Activated T-helper 1 cell treated with Interleukin-2 at 50 U/mL for 16 hours (primary cell): ENCODE data around the gene INSC.

Experiments used
- DNase-seq: peaks from one replicate; pipeline ENCODE4 v3.0.0-alpha.2; 2020; ENCODE audit warnings: low read depth

The INSC gene

DNA sequence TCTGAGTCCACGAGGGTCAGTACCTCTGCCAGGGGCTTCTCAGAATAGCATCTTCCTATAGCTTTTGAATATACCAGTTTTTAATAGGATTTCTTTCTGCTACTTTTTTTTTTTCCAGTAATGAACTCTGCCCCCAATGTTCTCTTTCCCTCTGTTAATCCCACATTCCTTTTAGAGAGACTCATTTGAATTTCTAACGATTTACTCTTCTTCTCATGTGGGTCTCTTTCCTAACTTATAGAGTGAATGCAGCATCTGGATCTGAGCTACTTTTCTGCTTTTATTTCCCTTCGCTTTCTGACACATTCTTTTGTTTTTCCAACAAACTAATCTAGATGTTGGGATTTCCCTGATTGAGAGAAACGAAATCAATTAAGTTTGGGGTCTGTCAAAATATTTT lies 71.4 kb downstream of the INSC start:
- DNase-seq, result no peak

DNA sequence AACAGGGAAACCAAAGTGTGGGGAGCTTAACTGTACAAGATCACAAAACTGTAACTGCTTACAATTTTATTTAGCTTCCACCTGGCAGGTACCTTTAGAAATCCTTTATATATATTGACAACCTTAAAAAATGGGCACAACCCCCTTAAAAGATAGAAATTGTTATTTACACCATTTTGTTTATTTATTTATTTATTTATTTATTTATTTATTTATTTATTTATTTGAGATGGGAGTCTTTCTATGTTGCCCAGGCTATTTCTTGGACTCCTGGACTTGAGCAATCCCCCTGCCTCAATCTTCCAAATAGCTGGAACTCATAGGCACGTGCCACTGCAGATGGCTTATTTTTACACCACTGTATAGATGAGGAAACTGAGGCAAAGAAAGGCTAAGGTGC lies 74.5 kb downstream of the INSC start:
- no peak for DNase-seq

GRCh38 chr11:15189641-15190365 lies 75.1 kb downstream of the INSC start:
- no peak for DNase-seq

GRCh38 chr11:15190611-15191010 lies 75.9 kb downstream of the INSC start:
- DNase-seq, result no peak

DNA sequence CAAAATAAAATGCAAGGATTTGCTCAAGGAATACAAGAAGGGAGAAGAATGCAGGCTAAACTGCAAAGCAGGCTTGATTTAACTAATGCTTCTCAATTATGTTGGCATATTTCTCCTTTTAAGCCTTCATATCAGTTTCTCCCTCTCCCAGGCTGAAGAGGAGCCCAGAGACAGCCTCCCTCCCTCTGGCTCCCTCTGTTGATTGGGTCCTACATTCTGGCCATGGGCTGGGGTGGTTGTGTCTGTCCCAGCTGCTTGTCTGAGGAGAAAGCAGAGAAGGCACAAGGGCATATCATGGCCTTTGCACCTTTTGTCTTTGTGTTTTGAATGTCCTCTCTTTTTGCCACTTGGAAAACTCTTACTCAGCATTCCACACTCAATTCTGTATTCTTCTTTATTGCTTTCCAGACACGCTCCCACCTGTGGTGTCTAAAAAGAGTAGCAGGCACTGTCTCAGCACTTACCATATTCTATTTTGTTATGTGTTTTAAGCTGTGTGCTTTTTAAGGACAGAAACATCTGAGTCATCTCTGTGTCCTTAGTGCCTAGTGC lies 77.4 kb downstream of the INSC start:
- no peak for DNase-seq

DNA sequence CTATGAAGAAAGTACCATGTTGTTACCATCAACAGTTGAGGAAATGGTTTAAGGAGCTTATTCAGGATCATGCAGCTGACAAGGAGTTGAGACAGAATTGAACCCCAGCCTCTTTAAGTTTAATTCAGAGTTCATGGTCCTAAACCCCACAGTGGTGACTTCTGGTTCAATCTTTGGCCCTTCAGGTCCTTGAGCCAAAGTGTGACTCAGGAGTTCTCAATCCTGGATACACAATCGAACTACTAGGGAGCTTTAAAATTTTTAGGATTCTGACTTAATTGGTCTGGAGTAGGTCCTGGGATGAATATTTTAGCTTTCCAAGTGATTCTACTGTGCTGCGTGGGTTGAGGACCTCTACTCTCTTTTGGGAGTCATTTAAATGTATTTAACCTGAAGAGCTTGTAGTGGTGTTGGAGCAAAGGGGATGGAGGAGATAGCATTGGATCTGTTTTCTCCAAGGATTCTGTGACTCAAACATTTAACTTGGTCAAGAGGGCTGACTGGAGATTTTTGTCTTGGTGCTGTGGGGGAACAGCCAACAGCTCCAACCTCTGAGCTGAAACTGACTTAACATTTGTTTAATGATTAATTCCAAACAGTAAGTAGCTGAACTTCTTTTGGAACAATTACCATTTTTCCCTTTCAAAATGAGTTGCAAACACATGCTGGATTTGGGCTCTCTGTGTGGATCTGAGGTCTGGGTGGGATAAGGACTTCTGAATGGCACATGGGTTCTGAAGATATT lies 80.1 kb downstream of the INSC start:
- DNase-seq, result no peak

DNA sequence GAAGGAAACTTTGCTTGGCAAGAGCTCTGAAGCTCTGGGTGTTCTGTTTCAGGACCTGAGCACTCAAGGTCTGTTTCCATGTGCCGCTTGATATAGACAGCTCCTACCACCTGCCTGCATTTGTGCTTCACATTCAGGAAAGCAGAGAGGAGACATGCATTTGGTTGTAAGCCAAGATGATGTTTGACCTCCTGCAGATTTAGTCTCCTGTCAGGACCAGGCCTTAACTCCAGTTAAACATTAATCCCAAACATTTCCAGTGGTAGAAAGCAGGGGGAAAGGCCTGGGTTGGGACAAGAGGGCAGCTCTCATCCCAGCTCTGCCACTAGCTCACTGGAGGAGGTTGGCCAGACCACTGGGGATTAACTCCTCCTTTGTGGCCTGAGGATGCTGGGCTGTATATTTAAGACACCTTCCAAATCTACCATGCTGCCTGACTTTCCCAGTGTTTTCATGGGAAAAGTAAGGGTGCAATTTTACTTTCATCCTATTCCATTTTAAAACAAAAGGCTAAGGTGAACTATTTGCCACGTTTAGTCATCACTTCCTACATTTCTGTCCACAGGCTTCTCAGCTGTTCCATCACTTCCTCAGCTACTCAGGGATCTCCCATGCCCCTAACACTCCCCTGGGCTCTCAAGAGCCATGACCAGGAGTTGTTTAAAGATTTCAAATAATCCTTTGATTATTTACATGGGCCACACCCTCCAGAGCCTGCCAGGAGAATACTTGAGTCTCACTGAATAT lies 80.9 kb downstream of the INSC start:
- no peak for DNase-seq

- no peak for DNase-seq
Measured at GRCh38 chr11:15196704-15197103, 82.0 kb downstream of the INSC start.

DNA sequence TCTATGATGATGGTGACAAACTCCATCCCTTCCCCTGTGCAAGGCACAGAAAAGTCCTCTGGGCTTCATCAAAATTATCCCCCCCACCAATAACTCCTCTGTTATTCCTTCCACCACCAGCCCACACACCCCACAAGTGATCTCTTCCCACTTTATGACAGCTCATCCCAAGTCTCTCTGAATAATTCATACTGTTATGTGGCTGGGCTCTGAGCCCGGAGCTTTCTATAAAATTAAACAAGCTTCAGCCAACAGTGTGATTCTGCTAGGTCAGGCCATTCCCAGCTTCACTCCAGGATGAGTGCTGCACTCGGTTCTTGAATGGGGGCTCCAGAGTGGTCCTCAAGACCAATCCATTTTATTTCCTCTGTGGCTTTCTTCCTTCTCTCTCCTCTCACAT lies 83.0 kb downstream of the INSC start:
- no peak for DNase-seq

DNA sequence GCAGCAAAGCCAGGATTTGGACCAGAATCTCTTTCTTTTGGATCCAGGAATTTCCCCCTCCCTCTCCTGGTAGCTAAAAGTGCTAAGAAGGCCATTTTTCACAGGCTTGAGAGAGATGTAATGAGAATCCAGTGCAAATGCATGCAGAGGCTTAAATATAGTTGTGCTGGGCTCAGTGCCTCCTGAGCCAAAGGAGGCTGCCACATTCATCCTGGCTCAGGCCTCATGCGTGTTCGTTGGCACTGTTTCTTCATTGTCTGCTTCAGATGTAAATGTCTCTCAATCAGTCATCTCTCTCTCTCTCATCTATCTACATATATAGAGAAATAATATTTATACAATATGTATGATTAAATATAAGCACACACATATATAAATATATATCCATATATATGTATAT lies 83.6 kb downstream of the INSC start:
- DNase-seq, result no peak

GRCh38 chr11:15199693-15200092 lies 85.0 kb downstream of the INSC start:
- DNase-seq, result no peak

- no peak for DNase-seq
Measured at GRCh38 chr11:15200696-15201095, 86.0 kb downstream of the INSC start.

- DNase-seq, result no peak
Measured at GRCh38 chr11:15201586-15201985, 86.9 kb downstream of the INSC start.

DNA sequence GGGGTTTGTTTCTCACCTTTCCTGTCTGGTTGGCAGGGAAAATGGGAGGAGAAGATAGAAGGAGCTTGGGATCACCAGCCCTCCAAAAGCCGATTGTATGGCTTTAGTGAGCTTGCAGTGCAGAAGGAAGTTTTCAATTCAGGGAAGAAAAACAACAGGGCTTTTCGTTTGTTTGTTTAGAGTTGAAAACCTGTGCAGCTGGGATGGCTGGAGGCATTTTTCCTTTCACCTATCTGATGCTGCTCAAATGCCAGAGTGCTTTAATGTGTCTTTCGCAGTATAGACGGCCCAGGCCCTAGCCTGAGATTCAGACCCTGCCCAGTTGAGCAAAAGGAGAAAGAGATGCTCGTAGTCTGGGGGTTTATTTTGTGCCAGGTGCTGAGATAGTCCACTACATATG lies 87.9 kb downstream of the INSC start:
- DNase-seq, result no peak

- DNase-seq, result no peak
Measured at GRCh38 chr11:15204711-15205110, 90.0 kb downstream of the INSC start.

DNA sequence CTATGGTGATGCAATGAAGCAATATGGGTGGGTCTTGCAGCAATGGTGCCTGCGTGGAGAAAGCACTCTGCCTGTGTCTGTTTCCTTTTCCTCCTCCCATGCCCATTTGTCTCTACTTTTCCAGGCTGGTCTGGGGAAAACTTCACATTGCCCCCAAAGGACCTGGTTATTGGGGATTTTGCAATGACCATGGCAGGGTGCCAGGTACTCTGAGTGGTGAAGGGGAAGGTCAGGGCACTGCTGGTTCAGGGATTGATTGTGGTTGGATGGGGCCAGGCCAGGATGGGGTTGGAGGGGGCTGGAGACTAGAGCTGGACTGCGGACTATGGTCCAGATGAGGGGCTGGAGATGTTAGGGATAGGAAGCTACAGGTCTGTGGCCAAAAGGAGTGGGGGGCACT lies 92.1 kb downstream of the INSC start:
- DNase-seq, result no peak

- DNase-seq, result peak; percentile 48
Measured at GRCh38 chr11:15208378-15209222, 93.9 kb downstream of the INSC start.

DNA sequence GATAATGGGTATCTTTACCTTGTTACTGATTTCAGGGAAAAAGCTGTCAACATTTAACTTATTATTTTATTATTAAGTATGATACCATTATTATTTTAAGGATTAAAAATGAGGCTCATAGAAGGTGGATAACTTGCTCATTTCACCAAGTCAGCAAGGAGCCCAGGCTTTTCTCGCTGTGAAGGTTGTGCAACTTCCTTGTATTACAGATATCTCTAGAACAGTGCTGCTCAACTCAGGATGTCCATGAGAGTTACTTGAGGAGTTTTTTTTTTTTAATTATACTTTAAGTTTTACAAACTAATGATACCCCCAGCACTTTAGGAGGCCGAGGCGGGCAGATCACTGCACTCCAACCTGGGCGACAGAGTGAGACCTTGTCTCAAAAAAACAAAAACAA lies 98.2 kb downstream of the INSC start:
- DNase-seq, result no peak

DNA sequence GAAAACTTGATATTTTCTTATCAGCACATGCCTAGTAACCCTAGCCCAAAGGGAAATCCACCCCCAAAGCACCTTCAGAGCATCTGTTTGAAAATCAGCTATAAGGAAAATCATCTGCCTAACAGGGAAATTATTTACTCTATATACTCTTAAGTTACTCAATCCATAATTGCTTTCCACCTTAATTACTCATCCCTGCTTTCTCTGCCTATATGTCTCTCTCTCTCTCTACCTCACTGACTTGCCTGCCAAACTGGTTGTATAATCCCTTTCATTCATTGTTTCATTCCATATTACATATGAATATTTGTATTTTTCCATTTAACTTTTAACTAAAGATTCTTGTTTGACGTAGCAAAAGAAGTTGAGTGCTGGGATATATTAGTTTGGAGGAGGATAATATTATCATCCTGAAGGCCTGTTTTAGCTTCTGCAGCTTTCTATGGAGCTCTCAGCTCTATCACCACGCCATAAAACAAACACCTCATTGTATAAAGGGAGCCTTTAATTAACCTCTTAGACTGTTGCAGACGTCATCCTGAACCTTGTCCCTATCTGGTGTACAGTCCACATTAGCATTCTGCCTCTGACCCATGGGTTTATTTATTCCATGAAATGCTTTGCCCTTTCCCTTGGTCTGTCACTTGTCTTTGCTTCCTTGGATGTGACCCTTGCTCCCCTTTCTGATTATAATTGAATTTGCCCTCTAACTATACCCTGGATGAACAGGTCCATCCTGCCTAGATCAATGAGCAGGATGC lies 98.9 kb downstream of the INSC start:
- DNase-seq, result no peak

- DNase-seq, result no peak
Measured at GRCh38 chr11:15215005-15215404, 100.3 kb downstream of the INSC start.

GRCh38 chr11:15216678-15217077 lies 102.0 kb downstream of the INSC start:
- no peak for DNase-seq
